Body of pancreas (tissue), 4 donors: ENCODE data around the gene MRPL17.

Source experiments
- CTCF ChIP-seq, 7 experiments: fragments of 450-650 bp in 4 of 7; fragments of 200-600 bp in 3 of 7; sonication (generic) in 3 of 7; IDR thresholded peaks; one replicate each; pipeline ENCODE4 v1.5.1; 2016 to 2019; ENCODE audit warnings: antibody characterized with exemption in 7 of 7
- POLR2A ChIP-seq, 3 donors: fragments of 450-650 bp; IDR thresholded peaks; one replicate each; pipeline ENCODE4 v1.6.1; 2016; ENCODE audit warnings: antibody characterized with exemption in 3 of 3, mild to moderate bottlenecking in 2 of 3

- no peak for TF ChIP-seq CTCF (IDR thresholded peaks at IDR 0.05)
- TF ChIP-seq POLR2A (IDR thresholded peaks at IDR 0.05) = no peak
Observed at GRCh38 chr11:6664551-6664950, 18.6 kb downstream of the MRPL17 start.
